ENCODE results near the gene TAT.
"Not testable (repeated sequence)": the region's sequence is repeated elsewhere in the genome, so short reads cannot be mapped to it uniquely, and the experiment has no call there.

The TAT gene

DNA sequence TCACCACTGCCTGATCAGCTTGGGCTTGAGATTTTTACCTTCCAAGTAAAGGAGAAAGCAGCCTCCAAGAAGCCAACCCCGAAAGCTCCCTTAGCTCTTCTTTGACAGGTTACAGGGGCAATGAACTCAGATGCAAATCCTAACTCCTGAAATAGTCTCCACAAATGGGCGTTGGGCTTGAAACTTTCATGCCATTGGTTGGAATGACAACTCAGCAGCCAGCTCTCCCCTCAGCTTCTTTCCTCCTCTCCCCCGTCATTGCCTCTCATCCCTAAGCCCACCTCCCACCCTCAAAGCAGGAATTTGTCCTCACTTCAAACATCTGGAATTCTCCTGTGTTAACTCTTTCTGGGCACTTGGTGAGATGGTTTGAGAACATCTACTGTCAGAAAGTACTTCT lies at the start of gene TAT:
Gene TAT, minus strand, starts transcription at position 122 of the 400 bp plus-strand sequence. CDS start 677 bp downstream, outside the sequence.
- DNase-seq: no peak

DNA sequence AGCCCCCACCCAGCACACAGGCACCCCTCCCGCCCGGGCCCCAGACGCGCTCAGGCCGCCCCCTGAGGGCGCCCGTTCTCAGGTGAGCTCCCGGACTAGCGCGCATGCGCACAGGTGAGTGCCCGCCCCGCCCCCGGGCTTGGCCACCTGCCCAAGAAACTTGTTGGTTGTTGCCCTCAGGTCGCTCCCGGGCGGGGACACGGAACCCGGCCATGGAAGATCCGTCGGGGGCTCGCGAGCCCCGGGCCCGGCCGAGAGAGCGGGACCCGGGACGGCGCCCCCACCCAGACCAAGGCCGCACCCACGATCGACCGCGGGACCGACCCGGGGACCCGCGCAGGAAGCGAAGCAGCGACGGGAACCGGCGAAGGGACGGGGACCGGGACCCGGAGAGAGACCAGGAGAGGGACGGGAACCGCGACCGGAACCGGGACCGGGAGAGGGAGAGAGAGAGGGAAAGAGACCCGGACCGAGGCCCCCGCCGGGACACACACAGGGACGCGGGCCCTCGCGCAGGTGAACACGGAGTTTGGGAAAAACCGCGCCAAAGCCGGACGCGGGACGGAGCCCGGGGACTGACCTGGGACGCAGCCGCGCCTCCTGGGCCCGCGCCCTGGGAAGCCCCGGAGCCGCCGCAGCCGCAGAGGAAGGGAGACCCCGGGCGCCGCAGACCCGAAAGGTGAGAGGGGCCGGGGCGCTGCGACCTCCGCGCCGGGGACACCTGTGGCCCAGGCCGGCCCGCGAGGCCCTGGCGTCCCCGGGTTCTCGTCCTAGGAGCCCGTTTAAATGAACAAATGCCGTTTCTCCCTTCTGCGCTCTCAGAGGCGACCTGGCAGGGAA lies 49.3 kb upstream of the TAT start, which contains the start of gene MARVELD3:
Gene MARVELD3, plus strand, starts transcription at position 167 of the 840 bp plus-strand sequence. Its CDS starts 46 bp downstream, at position 213.
- no peak for DNase-seq

DNA sequence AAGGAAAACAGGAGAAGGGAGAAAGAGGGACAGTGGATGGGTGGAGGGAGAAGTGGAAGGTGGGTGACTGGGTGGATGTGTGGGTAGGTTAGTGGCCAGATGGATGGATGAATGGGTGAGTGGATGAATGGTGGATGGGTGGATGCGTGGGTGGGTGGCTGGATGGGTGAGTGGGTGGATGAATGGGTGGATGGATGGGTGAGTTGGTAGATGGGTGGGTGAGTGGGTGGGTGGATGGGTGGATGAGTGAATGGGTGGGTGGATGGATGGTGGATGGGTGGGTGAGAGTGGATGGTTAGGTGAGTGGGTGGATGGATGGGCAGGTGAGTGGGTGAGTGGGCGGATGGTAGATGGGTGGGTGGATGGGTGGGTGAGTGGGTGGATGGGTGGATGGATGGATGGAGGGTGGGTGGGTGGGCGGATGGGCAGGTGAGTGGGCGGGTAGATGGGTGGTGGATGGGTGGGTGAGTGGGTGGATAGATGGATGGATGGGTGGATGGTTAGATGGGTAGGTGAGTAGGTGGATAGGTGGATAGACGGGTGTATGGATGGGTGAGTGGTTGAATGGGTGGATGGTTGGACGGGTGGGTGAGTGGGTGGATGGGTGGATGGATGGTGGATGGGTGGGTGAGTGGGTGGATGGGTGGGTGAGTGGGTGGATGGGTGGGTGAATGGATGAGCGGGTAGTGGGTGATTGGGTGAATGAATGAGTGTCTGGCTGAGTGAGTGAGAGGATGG lies 48.4 kb upstream of the TAT start:
- no peak for DNase-seq

DNA sequence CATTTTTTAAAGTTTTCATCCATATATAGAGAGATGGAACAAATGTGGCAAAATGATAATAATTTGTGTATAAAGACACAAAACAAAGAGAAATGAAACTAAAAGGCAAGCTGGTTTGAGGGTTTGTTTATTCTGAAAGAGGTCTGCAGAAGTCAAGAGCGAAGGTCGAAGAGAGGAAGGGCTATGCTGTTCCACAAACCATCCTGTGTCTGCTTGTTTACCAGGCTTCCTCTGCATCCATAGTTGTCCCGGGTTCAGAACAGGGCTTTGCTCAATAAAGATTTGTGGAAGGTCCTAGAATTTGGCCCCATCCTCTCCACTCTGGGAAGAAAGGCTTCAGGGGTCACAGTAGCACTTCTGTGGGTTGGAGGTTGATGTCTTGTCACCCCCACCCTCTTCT lies 46.7 kb upstream of the TAT start:
- DNase-seq: no peak

DNA sequence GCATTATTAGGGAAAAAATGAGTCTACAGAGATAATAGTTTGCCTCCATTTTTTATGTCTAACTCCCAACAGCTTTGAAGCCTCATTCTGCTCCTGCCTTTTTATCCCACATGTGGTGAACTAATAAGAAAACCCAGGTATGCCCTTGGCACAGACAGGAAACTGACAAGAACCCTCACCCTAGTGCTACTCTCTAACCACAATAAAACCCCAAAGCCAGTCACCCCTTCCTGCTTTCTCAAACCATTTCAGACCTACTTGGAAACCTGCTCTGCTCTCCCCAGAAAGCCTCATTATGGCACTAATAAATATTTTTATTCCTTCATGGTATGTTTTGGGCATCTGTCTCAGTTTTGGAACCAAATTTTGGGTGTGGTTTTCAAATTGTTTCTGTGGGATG lies 45.2 kb upstream of the TAT start:
- DNase-seq: no peak

DNA sequence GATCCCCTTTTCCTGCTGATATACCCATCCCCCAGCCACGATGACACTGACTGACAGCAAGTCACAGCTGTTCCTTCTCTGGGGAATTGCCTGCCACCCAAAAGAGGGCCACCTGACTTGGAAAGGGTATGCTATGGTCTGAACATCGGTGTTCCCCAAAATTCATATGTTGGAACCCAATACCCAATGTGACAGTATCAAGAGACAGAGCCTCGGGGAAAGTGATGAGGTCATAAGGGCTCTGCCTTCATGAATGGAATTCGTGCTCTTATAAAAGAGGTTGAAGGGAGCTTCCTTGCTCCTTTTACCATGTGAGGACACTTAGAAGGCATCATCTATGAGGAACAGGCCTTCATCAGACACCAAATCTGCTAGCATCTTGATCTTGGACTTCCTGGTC lies 41.5 kb upstream of the TAT start:
- DNase-seq: no peak

DNA sequence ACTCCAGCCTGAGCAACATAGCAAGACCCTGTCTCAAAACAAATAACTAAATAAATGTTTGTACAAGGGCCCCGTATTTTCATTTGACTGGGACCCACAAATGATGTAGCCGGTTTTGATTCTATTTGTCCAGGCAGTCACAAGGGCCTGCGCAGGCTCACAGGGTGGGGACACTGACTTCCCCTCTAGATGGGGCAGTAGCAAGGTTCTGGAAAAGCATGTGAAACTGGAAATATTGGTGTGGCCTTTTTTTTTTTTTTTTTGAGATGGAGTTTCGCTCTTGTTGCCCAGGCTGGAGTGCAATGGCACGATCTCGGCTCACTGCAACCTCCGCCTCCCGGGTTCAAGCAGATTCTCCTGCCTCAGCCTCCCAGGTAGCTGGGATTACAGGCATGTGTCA lies 38.1 kb upstream of the TAT start:
- not testable (repeated sequence) for DNase-seq

DNA sequence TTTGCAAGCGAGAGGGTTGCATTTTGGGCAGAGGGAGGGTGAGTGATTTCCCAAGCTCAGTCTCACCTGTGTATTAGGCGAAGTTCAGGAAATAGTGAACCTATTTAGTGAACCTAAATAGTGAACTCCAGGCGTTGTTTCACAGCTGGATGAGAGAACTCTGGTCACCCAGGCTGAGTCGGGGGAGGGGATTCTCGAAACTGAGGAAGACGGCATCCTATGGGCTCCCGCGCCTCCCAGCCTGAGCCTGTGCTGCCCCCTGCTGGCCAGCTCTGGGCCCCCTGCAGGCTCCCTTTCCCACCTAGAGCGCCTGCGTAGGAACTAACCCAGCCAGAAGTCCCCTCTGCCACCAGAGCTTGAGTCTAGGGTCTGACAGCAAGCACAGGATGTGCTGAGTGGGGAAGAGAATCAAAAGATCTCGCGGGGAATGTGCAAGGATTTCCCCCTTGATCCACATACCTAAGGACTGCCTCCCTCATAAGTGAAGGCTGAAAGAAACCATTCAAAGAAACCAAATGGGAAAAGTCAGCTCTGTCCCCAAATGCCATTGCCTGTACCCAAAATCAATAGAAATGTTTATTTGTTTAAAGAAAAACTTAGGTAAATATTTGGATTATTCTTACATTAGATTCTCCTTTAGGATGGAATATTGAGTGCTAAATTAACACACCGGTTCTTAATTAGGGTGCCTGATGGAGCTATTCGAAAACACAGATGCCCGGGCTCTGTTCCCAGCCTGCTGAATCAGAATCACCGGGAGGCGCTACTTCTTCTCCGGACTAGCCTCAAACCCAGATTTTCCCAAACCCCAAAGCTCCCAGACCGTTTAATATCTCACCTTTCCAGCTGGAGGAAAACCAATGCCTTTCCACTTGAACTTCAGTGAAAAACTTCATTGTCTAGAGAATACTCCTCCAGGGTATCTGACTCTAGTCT lies 34.3 kb upstream of the TAT start:
- DNase-seq: no peak

DNA sequence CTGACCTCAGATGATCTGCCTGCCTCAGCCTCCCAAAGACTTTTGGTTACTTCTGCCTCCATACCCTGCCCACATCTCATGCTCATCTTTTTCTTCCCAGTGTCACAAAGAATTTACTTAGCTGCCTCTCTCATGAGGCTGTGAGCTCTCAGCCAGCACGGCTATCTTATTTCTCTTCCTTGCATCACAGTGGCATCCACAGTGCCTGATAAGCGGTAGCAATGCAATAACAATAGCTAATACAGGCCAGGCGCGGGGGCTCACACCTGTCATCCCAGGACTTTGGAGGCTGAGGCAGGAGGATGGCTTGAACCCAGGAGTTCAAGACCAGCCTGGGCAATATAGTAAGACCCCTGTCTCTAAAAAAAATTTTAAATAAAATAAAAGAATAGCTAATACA lies 33.6 kb upstream of the TAT start:
- no peak for DNase-seq

DNA sequence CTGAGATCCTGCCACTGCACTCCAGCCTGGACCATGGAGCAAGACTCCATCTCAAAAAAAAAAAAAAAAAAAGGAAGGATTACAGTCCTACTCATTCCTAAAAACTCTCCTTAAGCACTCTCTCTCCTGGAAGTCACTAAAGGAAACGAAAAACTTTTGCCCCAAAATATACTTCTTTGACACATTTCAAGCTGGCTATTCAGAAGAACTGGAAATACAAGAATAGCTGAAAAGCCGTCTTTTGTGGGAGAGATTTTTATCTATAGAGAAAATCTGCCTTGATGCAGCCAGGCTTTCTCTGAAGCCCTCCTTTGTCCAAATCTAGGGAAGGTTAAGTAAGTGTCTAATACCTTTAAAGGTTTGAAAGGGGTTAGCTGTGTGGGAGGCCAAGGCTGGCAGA lies 32.2 kb upstream of the TAT start:
- DNase-seq: no peak

DNA sequence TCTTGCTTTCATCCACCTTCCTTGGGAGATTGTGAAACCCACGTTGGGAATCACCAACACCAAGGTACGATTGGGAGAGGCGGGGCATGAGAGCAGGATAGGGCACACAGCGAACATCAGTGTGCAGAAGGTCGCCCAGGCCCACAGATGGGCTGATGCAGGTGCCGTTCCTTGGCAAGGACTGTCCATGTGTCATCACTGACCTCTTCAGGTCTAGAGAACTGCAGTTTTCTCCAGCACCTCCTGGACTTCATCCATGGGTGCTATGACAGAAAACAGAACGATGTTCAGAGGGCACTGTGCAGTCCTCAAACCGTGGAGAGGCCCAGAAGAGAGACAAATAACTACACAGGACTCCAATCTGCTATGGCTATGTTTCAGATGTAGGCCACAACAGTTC lies 23.9 kb upstream of the TAT start:
- DNase-seq: no peak

DNA sequence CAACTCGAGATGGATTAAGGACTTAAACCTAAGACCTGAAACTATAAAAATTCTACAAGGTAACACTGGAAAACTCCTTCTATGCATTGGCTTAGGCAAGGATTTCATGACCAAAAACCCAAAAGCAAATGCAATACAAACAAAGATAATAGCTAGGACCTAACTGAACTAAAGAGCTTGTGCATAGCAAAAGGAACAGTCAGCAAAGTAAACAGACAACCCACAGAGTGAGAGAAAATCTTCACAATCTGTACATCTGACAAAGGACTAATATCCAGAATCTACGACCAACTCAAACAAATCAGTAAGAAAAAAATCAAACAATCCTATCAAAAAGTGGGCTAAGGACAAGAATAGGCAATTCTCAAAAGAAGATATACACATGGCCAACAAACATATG lies 21.5 kb upstream of the TAT start:
- not testable (repeated sequence) for DNase-seq

DNA sequence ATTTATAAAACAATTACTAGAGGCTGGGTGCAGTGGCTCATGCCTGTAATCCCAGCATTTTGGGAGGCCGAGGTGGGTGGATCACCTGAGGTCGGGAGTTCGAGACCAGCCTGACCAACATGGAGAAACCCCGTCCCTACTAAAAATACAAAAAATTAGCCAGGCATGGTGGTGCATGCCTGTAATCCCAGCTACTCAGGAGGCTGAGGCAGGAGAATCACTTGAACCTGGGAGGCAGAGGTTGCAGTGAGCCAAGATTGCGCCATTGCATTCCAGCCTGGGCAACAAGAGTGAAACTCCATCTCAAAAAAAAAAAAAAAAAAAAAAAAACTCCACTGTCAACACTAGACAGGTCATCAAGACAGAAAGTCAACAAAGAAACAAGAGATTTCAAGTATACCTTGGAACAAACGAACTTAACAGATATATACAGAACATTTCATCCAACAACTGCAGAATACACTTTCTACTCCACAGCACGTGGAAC lies 18.5 kb upstream of the TAT start:
- DNase-seq: not testable (repeated sequence)

DNA sequence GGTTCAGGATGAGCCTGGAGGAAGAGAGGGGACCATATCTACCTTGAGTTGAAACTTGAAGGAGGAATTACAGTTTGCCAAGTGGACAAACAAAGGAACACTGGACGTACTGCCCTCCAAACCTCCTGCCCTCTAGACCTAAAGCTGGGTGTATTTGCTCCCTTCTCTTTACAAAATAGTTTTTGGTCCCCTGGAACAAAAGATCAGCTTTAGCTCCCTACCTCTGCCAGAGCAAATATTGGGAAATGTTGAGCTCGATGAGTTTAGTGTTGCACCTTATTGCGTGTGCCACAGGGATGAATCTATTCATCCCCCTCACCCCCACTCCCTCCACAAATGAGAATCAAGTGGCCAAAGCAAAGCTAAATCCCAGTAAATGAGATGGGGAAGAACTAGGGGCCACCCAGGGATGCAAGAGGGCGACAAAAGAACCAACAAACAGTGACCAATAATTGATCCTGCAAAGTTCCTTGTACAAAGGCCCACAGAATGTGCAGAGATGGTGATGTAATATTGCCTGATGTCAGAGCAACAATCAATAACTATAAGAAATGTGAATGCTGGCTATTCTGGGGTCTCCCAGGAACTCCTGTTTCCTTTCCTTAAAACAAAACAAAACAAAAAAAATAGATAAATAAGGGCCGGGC lies 17.2 kb upstream of the TAT start:
- no peak for DNase-seq

DNA sequence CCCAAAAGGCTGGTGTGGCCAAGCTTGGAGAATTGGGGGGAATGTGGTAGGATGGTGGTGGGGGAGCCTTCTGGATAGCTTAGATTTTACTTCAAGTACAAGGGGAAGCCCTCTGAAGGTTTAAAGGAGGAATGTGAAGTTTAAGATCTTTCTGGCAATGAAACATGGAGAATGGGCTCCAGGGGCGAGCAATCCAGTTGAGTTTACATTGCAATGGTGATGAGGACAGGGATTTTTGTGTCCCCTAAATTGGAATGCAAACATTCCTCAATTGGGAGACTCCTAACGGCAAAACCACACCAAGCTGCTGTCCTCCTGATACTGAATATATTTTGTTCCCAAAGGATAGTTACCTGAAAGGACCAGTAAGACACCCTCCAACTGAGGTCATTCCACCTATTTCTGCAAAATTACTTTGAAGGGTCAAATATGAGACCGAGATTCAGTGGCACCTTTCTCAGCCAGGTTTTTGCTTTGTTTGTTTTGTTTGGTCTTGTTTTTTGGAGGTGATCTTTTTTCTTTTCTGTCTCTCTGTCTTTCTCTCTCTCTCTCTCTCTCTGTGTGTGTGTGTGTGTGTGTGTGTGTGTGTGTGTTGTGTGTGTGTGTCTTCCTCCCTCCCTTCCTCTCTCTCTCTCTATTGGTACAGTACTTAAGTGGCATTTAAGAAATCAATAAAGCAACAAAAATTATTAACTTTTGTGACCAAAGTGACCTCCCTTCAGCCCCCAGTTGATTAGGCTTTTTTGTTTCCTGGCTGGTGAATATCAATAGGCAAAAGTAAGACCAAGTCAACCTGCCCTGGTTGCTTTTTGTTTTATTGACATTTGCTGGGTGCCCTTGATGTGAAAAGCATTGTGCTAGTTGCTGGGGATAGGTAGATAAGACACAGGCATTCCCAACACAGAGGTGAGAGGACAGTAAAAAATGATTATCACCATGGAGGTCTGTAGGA lies 16.4 kb upstream of the TAT start:
- DNase-seq: no peak

DNA sequence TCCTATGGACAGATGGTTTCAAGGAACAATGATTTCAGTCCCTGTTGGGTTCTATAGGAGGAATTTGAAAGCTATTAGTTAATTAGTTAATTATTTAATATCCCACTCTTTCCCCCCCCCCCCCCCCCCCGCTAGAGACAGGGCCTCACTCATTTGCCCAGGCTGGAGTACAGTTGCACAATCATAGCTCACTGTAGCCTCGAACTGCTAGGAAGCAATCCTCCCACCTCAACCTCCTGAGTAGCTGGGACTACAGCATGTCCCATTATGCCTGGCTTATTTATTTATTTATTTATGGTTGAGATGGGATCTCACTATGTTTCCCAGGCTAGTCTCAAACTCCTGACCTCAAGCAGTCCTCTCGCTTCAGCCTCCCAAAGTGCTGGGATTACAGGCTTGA lies 15.0 kb upstream of the TAT start:
- no peak for DNase-seq

DNA sequence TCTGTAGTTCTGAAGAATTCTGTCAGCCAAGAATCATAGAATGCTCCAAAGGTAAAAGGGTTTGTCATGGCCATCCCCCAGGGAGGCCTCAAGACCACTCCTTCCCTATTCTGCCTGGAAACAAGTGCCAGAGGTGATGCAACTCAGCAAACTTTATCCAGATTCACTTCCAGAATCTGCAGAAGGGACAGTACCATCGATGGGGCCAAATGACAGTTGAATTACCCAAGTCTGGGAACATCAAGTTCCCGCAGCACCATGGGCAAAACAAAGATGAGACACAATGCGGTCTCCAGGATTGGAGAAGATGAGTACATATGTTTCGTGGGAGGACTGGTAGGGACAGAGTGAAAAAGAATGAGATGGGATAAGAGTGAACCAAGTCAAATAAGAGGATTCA lies 13.7 kb upstream of the TAT start:
- DNase-seq: no peak

DNA sequence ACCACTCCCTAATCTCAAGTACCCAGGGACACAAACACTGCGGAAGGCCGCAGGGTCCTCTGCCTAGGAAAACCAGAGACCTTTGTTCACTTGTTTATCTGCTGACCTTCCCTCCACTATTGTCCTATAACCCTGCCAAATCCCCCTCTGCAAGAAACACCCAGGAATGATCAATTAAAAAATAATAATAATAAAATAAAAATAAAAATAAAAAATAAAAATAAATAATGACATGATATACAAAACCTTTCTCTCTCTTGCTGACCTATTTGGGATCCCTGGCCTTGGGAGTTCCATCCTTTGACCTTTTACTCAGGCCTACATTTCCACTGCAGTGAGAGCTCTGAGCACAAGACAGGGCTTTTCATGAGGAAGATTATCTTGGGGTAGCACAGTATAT lies 13.2 kb upstream of the TAT start:
- not testable (repeated sequence) for DNase-seq

DNA sequence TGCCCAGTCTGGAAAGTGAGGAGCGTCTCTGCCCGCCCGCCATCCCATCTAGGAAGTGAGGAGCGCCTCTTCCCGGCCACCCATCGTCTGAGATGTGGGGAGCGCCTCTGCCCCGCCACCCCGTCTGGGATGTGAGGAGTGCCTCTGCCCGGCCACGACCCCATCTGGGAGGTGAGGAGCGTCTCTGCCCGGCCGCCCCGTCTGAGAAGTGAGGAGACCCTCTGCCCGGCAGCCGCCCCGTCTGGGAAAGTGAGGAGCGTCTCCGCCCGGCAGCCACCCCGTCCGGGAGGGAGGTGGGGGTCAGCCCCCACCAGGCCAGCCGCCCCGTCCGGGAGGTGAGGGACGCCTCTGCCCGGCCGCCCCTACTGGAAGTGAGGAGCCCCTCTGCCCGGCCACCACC lies 12.4 kb upstream of the TAT start:
- not testable (repeated sequence) for DNase-seq

DNA sequence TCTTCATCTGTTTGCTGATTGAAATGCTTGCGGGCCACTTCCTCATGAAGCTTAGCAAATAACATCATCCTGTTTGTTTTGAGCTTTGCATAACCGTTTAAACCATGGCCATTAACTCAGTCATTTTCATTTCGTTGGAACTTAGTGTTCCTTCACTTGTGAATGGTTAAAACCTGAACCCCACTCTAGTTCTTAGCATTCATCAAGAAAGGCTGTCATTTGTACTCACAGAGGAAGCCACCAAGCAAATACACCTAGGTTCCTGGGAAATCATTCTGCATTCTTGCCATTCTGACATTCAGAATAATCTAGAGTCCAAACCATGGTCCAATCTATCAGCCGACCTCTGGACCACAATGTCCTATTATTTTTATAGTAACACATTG lies 8.4 kb upstream of the TAT start:
- DNase-seq: no peak
